SHP77 treated with DMSO at 0.1 percent for 48 hours (cell line): ENCODE measurements around the gene MAPK13.
"Not testable (repeated sequence)": the region's sequence is repeated elsewhere in the genome, so short reads cannot be mapped to it uniquely, and the experiment has no call there.

Experiments
- DNase-seq: peaks from one replicate; lab custom pipeline; 2025; lab: John Stamatoyannopoulos, UW

The MAPK13 gene

GRCh38 chr6:36129941-36130666 lies at the start of gene MAPK13:
TSS of gene MAPK13 (plus strand) at chr6:36130513. CDS start at chr6:36130583, 70 bp downstream.
- DNase-seq = no peak

- no peak for DNase-seq
Measured at GRCh38 chr6:36082318-36082717, 48.0 kb upstream of the MAPK13 start.

- DNase-seq = no peak
Measured at GRCh38 chr6:36083446-36083845, 46.9 kb upstream of the MAPK13 start.

GRCh38 chr6:36088204-36088603 lies 42.1 kb upstream of the MAPK13 start:
- not testable (repeated sequence) for DNase-seq

GRCh38 chr6:36089048-36089447 lies 41.3 kb upstream of the MAPK13 start:
- DNase-seq = no peak

GRCh38 chr6:36094238-36094637 lies 36.1 kb upstream of the MAPK13 start:
- no peak for DNase-seq

GRCh38 chr6:36094753-36095496 lies 35.4 kb upstream of the MAPK13 start:
- DNase-seq = peak; percentile 50

- DNase-seq = no peak
Measured at GRCh38 chr6:36095497-36096391, 34.6 kb upstream of the MAPK13 start.

GRCh38 chr6:36098253-36098919 lies 31.9 kb upstream of the MAPK13 start:
- no peak for DNase-seq

GRCh38 chr6:36098920-36099647 lies 31.2 kb upstream of the MAPK13 start:
- no peak for DNase-seq

- DNase-seq = no peak
Measured at GRCh38 chr6:36099869-36100483, 30.3 kb upstream of the MAPK13 start.

GRCh38 chr6:36101691-36102090 lies 28.6 kb upstream of the MAPK13 start:
- DNase-seq = no peak

GRCh38 chr6:36102853-36103252 lies 27.5 kb upstream of the MAPK13 start:
- DNase-seq = no peak

GRCh38 chr6:36104836-36105235 lies 25.5 kb upstream of the MAPK13 start:
- DNase-seq = no peak

- no peak for DNase-seq
Measured at GRCh38 chr6:36109092-36109491, 21.2 kb upstream of the MAPK13 start.

- DNase-seq = no peak
Measured at GRCh38 chr6:36110050-36110449, 20.3 kb upstream of the MAPK13 start.

- DNase-seq = no peak
Measured at GRCh38 chr6:36110863-36111262, 19.4 kb upstream of the MAPK13 start.

GRCh38 chr6:36111526-36111925 lies 18.8 kb upstream of the MAPK13 start:
- no peak for DNase-seq

- DNase-seq = no peak
Measured at GRCh38 chr6:36113049-36113448, 17.3 kb upstream of the MAPK13 start.

GRCh38 chr6:36113703-36114102 lies 16.6 kb upstream of the MAPK13 start:
- no peak for DNase-seq
